Measurements from ENCODE around the gene RBMS1.

RBMS1 gene

GRCh38 chr2:160224060-160224459, 269.5 kb downstream of the RBMS1 start:
- Histone ChIP-seq H3K4me1 (ENCODE audit: low read length) (peaks cover 33% of the 10 kb centered on the region), H2AFZ (ENCODE audit: low read depth, low read length) (no peak overlapping the region), H3K36me3 (replicated peaks; ENCODE audit: low read depth, low read length) (no peaks in the 10 kb centered on the region), H3K4me2 (ENCODE audit: low read length) (peak overlapping the region; percentile 89), H3K79me2 (ENCODE audit: low read length) (no peaks in the 10 kb centered on the region), H3K4me3 (ENCODE audit: low read length) (peak overlapping the region; percentile 64), H3K9me3 (ENCODE audit: insufficient read depth, low read length) (no peaks in the 10 kb centered on the region), H3K27me3 (ENCODE audit: low read depth, low read length) (peaks cover 29% of the 10 kb centered on the region), H3K27ac (ENCODE audit: low read length) (peak overlapping the region; percentile 6; the same call in 1 of the 2 replicates), H4K20me1 (ENCODE audit: insufficient read depth, low read length) (no peaks in the 10 kb centered on the region), H3K9ac (ENCODE audit: low read length) (peak overlapping the region; percentile 21; the same call in 1 of the 2 replicates)
- TF ChIP-seq CTCF (IDR thresholded peaks at IDR 0.05; ENCODE audit: low read depth, low read length) (no peak), EZH2phosphoT487 (IDR thresholded peaks at IDR 0.05; ENCODE audit: low read depth) (no peak)

- Histone ChIP-seq H3K9ac (ENCODE audit: low read length) (peak overlapping the region; percentile 21; the same call in 1 of the 2 replicates), H3K4me3 (ENCODE audit: low read length) (peak overlapping the region; percentile 64), H3K4me1 (ENCODE audit: low read length) (peaks cover 33% of the 10 kb centered on the region), H2AFZ (ENCODE audit: low read depth, low read length) (no peak overlapping the region), H4K20me1 (ENCODE audit: insufficient read depth, low read length) (no peaks in the 10 kb centered on the region), H3K9me3 (ENCODE audit: insufficient read depth, low read length) (no peaks in the 10 kb centered on the region), H3K4me2 (ENCODE audit: low read length) (peak overlapping the region; percentile 89), H3K27ac (ENCODE audit: low read length) (peak overlapping the region; percentile 6; the same call in 1 of the 2 replicates), H3K36me3 (replicated peaks; ENCODE audit: low read depth, low read length) (no peaks in the 10 kb centered on the region), H3K79me2 (ENCODE audit: low read length) (no peaks in the 10 kb centered on the region), H3K27me3 (ENCODE audit: low read depth, low read length) (peaks cover 29% of the 10 kb centered on the region)
- TF ChIP-seq CTCF (IDR thresholded peaks at IDR 0.05; ENCODE audit: low read depth, low read length) (no peak), EZH2phosphoT487 (IDR thresholded peaks at IDR 0.05; ENCODE audit: low read depth) (no peak)
Observed at GRCh38 chr2:160223560-160223959, 270.0 kb downstream of the RBMS1 start.

- TF ChIP-seq CTCF (IDR thresholded peaks at IDR 0.05; ENCODE audit: low read depth, low read length) (no peak), EZH2phosphoT487 (IDR thresholded peaks at IDR 0.05; ENCODE audit: low read depth) (no peak)
- no peak overlapping the region for H3K27ac ChIP-seq (ENCODE audit: low read length)
- H4K20me1 ChIP-seq (ENCODE audit: insufficient read depth, low read length) = no peaks in the 10 kb centered on the region
- peaks cover 23% of the 10 kb centered on the region for H3K27me3 ChIP-seq (ENCODE audit: low read depth, low read length)
- H3K9ac ChIP-seq (ENCODE audit: low read length) = no peak overlapping the region
- peaks cover 33% of the 10 kb centered on the region for H3K4me1 ChIP-seq (ENCODE audit: low read length)
- H3K9me3 ChIP-seq (ENCODE audit: insufficient read depth, low read length) = no peaks in the 10 kb centered on the region
- H3K36me3 ChIP-seq (replicated peaks; ENCODE audit: low read depth, low read length) = no peaks in the 10 kb centered on the region
- H3K4me2 ChIP-seq (ENCODE audit: low read length) = no peak overlapping the region
- no peak overlapping the region for H2AFZ ChIP-seq (ENCODE audit: low read depth, low read length)
- no peaks in the 10 kb centered on the region for H3K79me2 ChIP-seq (ENCODE audit: low read length)
- no peak overlapping the region for H3K4me3 ChIP-seq (ENCODE audit: low read length)
Observed at GRCh38 chr2:160222546-160223283, 270.9 kb downstream of the RBMS1 start.

Data from OCI-LY3 (cell line).